Inflammatory macrophage treated with lipopolysaccharide for 4 hours (primary cell): Measurements from ENCODE around the gene HNRNPA2B1.

Experiments used
- DNase-seq: peaks from one replicate; pipeline ENCODE4 v3.0.0-alpha.2; 2020

HNRNPA2B1 gene

GRCh38 chr7:26141077-26141476, 59.5 kb downstream of the HNRNPA2B1 start:
- peak; percentile 79 for DNase-seq

GRCh38 chr7:26140380-26140779, 60.2 kb downstream of the HNRNPA2B1 start:
- DNase-seq: no peak
